K562 (cell line): ENCODE data around the gene DIP2C.

Source experiments
- CEBPB ChIP-seq: fragments of 450-650 bp; IDR thresholded peaks from 2 replicates; pipeline ENCODE4 v1.6.1; 2016; ENCODE audit warnings: missing genetic modification characterization, missing compliant biosample characterization
- CTCF ChIP-seq, 3 experiments: IDR thresholded peaks in 2 of 3; conservative IDR thresholded peaks in 1 of 3; 2 replicates each; pipeline ENCODE4 v1.5.1; 2011 to 2012; ENCODE audit warnings: low read length in 3 of 3, mild to moderate bottlenecking in 3 of 3, control low read depth in 2 of 3, improper control_type of control experiment in 1 of 3, inconsistent platforms in 1 of 3, low read depth in 1 of 3, mixed read lengths in 1 of 3, moderate library complexity in 1 of 3; ENCODE audit not compliant: insufficient read depth in 2 of 3
- CUX1 ChIP-seq: fragments of 200-800 bp; sonication (Bioruptor generic); IDR thresholded peaks from 2 replicates; pipeline ENCODE4 v1.6.1; 2016; ENCODE audit warnings: missing genetic modification characterization, missing compliant biosample characterization
- EGR1 ChIP-seq: fragments of 450-650 bp; conservative IDR thresholded peaks from 2 replicates; pipeline ENCODE4 v1.6.1; 2017; ENCODE audit warnings: mild to moderate bottlenecking
- FOXM1 ChIP-seq, 2 experiments: fragments of 450-650 bp in 1 of 2; sonication (generic) in 1 of 2; formaldehyde crosslinking in 1 of 2; IDR thresholded peaks; 2 replicates each; pipeline versions ENCODE4 v1.6.1 to v1.9.0; 2017 to 2022; ENCODE audit warnings: low read depth in 2 of 2, mild to moderate bottlenecking in 2 of 2, missing genetic modification reagents in 1 of 2, moderate library complexity in 1 of 2
- GATAD2B ChIP-seq: fragments of 450-650 bp; IDR thresholded peaks from 2 replicates; pipeline ENCODE4 v1.6.1; 2017; ENCODE audit warnings: mild to moderate bottlenecking, borderline replicate concordance
- JUN ChIP-seq, 2 experiments: sonication (generic) in 1 of 2; formaldehyde crosslinking in 1 of 2; IDR thresholded peaks; 2 replicates each; pipeline versions ENCODE4 v1.6.1 to v1.8.0; 2012 to 2022; ENCODE audit warnings: borderline replicate concordance in 2 of 2, mild to moderate bottlenecking in 2 of 2, improper control_type of control experiment in 1 of 2, low read depth in 1 of 2, low read length in 1 of 2, missing genetic modification reagents in 1 of 2
- KDM4B ChIP-seq, 2 experiments: fragments of 450-650 bp in 1 of 2; sonication (generic) in 1 of 2; IDR thresholded peaks; 2 replicates each; pipeline ENCODE4 v1.6.1; 2016 to 2017; ENCODE audit warnings: borderline replicate concordance in 2 of 2, antibody characterized with exemption in 1 of 2, low read depth in 1 of 2, mild to moderate bottlenecking in 1 of 2
- POLR2A ChIP-seq: fragments of 450-650 bp; conservative IDR thresholded peaks from 2 replicates; pipeline ENCODE4 v1.6.1; 2016
- RCOR1 ChIP-seq, 2 experiments: IDR thresholded peaks; 2 replicates each; pipeline ENCODE4 v1.6.1; 2012; ENCODE audit warnings: low read depth in 2 of 2, low read length in 2 of 2, borderline replicate concordance in 1 of 2, improper control_type of control experiment in 1 of 2
- U2AF2 ChIP-seq: fragments of 200-400 bp; formaldehyde crosslinking; optimal IDR thresholded peaks from 2 replicates; pipeline ENCODE3; 2017; ENCODE audit warnings: low read depth, mild to moderate bottlenecking, low read length
- ZNF140 ChIP-seq: fragments of 250-450 bp; sonication (Bioruptor Pico); IDR thresholded peaks from 2 replicates; pipeline ENCODE4 v1.8.0; 2021; ENCODE audit warnings: moderate library complexity, mild to moderate bottlenecking, inconsistent platforms
- ZNF655 ChIP-seq: fragments of 250-450 bp; sonication (Bioruptor Pico); IDR thresholded peaks from 2 replicates; pipeline ENCODE4 v1.5.0; 2021
- TF ChIP-seq, protein P1 (sequence below): fragments of 450-650 bp; formaldehyde crosslinking; conservative IDR thresholded peaks from 2 replicates; pipeline ENCODE4 v1.4.0; 2022; ENCODE audit warnings: mild to moderate bottlenecking, missing genetic modification characterization

DNA sequence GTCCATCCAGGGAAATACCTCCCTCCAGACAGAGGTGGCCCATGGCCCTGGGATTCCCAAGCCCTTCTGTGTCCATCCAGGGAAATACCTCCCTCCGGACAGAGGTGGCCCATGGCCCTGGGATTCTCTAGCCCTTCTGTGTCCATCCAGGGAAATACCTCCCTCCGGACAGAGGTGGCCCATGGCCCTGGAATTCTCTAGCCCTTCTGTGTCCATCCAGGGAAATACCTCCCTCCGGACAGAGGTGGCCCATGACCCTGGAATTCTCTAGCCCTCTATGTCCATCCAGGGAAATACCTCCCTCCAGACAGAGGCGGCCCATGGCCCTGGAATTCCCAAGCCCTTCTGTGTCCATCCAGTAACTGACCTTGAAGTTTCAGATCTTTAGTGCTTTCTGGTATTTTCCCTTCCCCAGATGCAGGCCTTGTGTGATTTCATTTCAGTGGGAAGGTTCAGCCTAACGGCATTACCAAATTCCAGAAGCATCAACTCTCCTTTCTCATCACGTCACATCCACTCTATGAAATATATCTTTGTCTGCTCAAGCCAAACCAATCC lies 28.8 kb upstream of the DIP2C start:
- TF ChIP-seq EGR1 (no peak), ZNF655 (CRISPR knock-in tag) (no peak), GATAD2B (no peak), FOXM1 (IDR thresholded peaks at IDR 0.05; ENCODE audit: low read depth) (no peak), FOXM1 (CRISPR knock-in tag; IDR thresholded peaks at IDR 0.05; ENCODE audit: low read depth) (no peak), CTCF (IDR thresholded peaks at IDR 0.05 in 2 of 3, conservative IDR thresholded peaks at IDR 0.05 in 1 of 3; ENCODE audit: insufficient read depth in 2 of 3, low read depth in 1 of 3, low read length in 3 of 3) (no peak), POLR2A (no peak), CEBPB (tag) (no peak), JUN (IDR thresholded peaks at IDR 0.05; ENCODE audit: borderline replicate concordance, low read depth, low read length) (no peak), JUN (CRISPR knock-in tag; IDR thresholded peaks at IDR 0.05; ENCODE audit: borderline replicate concordance) (no peak), KDM4B (IDR thresholded peaks at IDR 0.05; ENCODE audit: borderline replicate concordance in 2 of 2, low read depth in 1 of 2) (no peak), U2AF2 (no peak), CUX1 (CRISPR knock-in tag) (no peak), ZNF140 (no peak), RCOR1 (IDR thresholded peaks at IDR 0.05; ENCODE audit: borderline replicate concordance in 1 of 2, low read depth in 2 of 2, low read length in 2 of 2) (no peak)
- TF ChIP-seq, protein P1, sequence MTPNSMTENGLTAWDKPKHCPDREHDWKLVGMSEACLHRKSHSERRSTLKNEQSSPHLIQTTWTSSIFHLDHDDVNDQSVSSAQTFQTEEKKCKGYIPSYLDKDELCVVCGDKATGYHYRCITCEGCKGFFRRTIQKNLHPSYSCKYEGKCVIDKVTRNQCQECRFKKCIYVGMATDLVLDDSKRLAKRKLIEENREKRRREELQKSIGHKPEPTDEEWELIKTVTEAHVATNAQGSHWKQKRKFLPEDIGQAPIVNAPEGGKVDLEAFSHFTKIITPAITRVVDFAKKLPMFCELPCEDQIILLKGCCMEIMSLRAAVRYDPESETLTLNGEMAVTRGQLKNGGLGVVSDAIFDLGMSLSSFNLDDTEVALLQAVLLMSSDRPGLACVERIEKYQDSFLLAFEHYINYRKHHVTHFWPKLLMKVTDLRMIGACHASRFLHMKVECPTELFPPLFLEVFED (CRISPR knock-in tag): no peak
